Keratinocyte (primary cell): Measurements from ENCODE around the gene CREB5.

ENCODE experiments used
- EZH2 ChIP-seq: IDR thresholded peaks from one replicate; pipeline ENCODE4 v1.6.1; 2012; ENCODE audit warnings: inconsistent platforms, mild to moderate bottlenecking, low read length, moderate library complexity
- TF ChIP-seq, protein P1 (sequence below), 3 experiments: IDR thresholded peaks in 1 of 3; conservative IDR thresholded peaks in 1 of 3; optimal IDR thresholded peaks in 1 of 3; 2 replicates in 2 of 3; 3 replicates in 1 of 3; pipeline versions ENCODE3 to v1.5.1; 2011; ENCODE audit warnings: low read length in 3 of 3, mild to moderate bottlenecking in 3 of 3, moderate library complexity in 2 of 3, control low read depth in 1 of 3, inconsistent platforms in 1 of 3; ENCODE audit not compliant: insufficient read depth in 2 of 3; ENCODE audit errors: extremely low read depth in 1 of 3

DNA sequence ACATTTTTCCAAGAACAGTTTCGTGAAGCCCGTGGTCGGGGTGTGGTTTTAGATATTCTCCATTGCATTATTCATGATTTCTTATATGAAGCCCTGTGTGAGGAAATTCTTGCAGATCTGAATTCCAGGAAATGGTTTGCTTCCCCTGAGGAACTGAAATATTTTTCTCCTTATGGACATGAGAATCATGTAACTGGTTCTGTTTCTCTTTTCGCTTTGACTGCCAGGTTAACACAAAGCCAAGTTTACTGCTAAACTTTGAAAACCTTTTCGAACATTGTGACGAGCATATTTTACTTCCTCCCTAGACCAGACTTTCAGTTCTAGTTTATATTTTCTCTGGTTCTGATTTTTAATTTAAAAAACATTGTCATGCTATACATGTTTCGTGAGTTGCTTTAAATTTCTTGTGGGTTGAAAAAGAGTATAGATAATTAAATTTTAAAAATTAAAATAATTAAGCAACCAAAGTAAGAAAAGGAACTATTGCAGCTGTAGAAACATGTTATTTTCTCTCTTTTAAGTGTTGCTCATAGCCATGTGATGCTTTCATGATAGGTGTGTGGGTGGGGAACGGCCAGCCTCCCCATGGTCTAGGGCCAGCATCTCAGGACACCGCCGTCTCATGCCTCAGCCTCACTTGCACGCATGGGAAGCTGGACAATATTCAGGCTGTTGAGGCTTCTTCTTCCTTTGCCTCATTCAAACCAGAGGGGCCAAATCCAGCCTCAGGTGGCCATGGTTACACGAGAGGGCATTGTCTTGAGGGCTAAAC, 97.1 kb downstream of the CREB5 start:
- TF ChIP-seq, protein P1, sequence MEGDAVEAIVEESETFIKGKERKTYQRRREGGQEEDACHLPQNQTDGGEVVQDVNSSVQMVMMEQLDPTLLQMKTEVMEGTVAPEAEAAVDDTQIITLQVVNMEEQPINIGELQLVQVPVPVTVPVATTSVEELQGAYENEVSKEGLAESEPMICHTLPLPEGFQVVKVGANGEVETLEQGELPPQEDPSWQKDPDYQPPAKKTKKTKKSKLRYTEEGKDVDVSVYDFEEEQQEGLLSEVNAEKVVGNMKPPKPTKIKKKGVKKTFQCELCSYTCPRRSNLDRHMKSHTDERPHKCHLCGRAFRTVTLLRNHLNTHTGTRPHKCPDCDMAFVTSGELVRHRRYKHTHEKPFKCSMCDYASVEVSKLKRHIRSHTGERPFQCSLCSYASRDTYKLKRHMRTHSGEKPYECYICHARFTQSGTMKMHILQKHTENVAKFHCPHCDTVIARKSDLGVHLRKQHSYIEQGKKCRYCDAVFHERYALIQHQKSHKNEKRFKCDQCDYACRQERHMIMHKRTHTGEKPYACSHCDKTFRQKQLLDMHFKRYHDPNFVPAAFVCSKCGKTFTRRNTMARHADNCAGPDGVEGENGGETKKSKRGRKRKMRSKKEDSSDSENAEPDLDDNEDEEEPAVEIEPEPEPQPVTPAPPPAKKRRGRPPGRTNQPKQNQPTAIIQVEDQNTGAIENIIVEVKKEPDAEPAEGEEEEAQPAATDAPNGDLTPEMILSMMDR (optimal IDR thresholded peaks at IDR 0.05 in 1 of 3, IDR thresholded peaks at IDR 0.05 in 1 of 3, conservative IDR thresholded peaks at IDR 0.05 in 1 of 3; ENCODE audit: extremely low read depth in 1 of 3, insufficient read depth in 2 of 3, low read length in 3 of 3) = no peak
- TF ChIP-seq EZH2 = no peak
